Measurements from ENCODE around the gene CA10. TPM values are rescaled to one million over a fixed set of nuclear protein-coding genes. Genes with fewer than 3 reads are reported as not detected.
A peak's percentile ranks its signal among the peaks of the same experiment; 100 is the strongest.

CA10 gene
- total and polyA plus RNA-seq, 8 donors = 1.3 TPM; not detected in 7

- H3K27ac ChIP-seq = no peak overlapping the region
- no peaks in the 10 kb centered on the region for H3K9me3 ChIP-seq
- TF ChIP-seq EP300 (IDR thresholded peaks at IDR 0.05) (no peak), POLR2A (IDR thresholded peaks at IDR 0.05) (no peak), POLR2AphosphoS5 (IDR thresholded peaks at IDR 0.05) (no peak)
- TF ChIP-seq, protein P1, sequence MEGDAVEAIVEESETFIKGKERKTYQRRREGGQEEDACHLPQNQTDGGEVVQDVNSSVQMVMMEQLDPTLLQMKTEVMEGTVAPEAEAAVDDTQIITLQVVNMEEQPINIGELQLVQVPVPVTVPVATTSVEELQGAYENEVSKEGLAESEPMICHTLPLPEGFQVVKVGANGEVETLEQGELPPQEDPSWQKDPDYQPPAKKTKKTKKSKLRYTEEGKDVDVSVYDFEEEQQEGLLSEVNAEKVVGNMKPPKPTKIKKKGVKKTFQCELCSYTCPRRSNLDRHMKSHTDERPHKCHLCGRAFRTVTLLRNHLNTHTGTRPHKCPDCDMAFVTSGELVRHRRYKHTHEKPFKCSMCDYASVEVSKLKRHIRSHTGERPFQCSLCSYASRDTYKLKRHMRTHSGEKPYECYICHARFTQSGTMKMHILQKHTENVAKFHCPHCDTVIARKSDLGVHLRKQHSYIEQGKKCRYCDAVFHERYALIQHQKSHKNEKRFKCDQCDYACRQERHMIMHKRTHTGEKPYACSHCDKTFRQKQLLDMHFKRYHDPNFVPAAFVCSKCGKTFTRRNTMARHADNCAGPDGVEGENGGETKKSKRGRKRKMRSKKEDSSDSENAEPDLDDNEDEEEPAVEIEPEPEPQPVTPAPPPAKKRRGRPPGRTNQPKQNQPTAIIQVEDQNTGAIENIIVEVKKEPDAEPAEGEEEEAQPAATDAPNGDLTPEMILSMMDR (IDR thresholded peaks at IDR 0.05) = no peak
- H3K36me3 ChIP-seq = no peaks in the 10 kb centered on the region
- no peaks in the 10 kb centered on the region for H3K4me1 ChIP-seq
- DNase-seq = no peak
- 81 to 94% (median 90%) methylated on average over 4 of the region's 4 CpGs for WGBS, 5 donors
- no peak overlapping the region for H3K4me3 ChIP-seq
- intact Hi-C loops (cut with DNase I; ENCODE audit: low total_unique reads) = no loop called here
- no peaks in the 10 kb centered on the region for H3K27me3 ChIP-seq
Measured at GRCh38 chr17:51597345-51597744, 561.2 kb downstream of the CA10 start.

DNA sequence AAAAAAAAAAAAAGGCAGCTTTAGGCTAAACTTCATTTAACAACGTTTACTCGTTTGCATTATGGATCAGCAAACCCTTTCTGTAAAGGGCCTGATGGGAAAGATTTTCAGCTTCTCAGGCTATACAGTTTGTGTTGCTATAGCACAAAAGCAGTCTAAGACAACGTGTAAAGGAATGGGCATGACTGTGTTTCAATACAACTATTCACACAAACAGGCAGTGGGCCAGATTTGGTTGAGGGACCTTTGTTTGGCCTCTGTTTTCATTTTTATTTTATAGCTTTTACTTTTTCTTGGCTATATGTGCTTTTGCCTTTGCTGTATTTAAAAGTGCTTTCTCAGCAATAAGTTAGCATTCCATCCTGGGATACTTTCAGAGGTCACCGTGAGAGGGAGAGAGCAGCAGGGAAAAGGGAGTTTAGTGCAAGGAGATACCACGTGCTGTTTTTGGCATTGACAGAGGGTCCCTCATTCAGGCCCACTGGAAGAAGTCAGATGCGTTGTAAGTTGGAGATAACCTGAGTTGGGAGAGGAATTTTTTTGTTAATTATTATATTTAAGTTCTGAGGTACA lies 562.6 kb downstream of the CA10 start:
- H3K27me3 ChIP-seq = no peaks in the 10 kb centered on the region
- H3K4me3 ChIP-seq = no peak overlapping the region
- intact Hi-C loops (cut with DNase I; ENCODE audit: low total_unique reads) = no loop called here

DNA sequence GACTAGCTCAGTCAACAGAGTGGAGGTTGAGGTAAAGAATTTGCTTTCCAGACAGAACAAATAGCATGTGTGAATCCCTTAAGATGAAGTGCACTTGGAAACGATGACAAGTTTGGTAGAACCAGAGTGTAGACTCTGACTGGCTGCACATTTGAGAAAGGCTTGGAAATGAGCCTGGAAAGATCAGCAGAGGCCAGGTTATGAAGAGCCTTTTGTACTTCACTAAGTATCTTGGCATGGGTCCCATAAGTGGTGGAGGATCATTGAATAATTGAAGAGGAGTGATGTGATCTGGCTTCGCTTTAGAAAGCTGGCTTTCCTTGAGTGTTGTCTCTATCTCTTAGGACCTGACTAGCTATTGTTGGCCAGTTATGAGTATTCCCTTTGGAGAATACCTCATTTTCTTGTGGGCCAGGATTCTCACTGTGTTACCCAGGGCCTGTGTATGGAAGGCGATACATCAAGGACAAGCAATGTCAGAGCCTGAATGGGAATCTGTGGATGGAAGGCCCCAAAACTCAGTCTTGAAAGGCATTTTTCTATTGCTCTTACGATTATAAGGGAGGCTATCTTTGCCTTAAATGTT lies 568.4 kb downstream of the CA10 start:
- H3K4me1 ChIP-seq = no peaks in the 10 kb centered on the region
- no peaks in the 10 kb centered on the region for H3K36me3 ChIP-seq
- 74 to 87% (median 75%) methylated on average over 4 of the region's 4 CpGs for WGBS, 5 donors
- DNase-seq = peak in 1 of 2 donors; percentile 72
- no peak overlapping the region for H3K4me3 ChIP-seq
- no peaks in the 10 kb centered on the region for H3K27me3 ChIP-seq
- no peak overlapping the region for H3K27ac ChIP-seq
- H3K9me3 ChIP-seq = peaks cover 0 to 12% (median 11%) of the 10 kb centered on the region in 4 donors
- intact Hi-C loops (cut with DNase I; ENCODE audit: low total_unique reads) = no loop called here
- TF ChIP-seq POLR2A (IDR thresholded peaks at IDR 0.05) = no peak
- no peak for TF ChIP-seq EP300 (IDR thresholded peaks at IDR 0.05)
- TF ChIP-seq POLR2AphosphoS5 (IDR thresholded peaks at IDR 0.05) = no peak
- TF ChIP-seq, protein P1 (IDR thresholded peaks at IDR 0.05) = no peak

More for the DNA sequence above, 562.6 kb downstream of the CA10 start:
- Histone ChIP-seq H3K9me3 (no peaks in the 10 kb centered on the region), H3K4me1 (no peaks in the 10 kb centered on the region), H3K36me3 (no peaks in the 10 kb centered on the region), H3K27ac (no peak overlapping the region)
- 45 to 56% (median 50%) methylated on average over 6 of the region's 6 CpGs for WGBS, 5 donors
- no peak for TF ChIP-seq POLR2AphosphoS5 (IDR thresholded peaks at IDR 0.05)
- TF ChIP-seq, protein P1 (IDR thresholded peaks at IDR 0.05) = no peak
- no peak for TF ChIP-seq EP300 (IDR thresholded peaks at IDR 0.05)
- TF ChIP-seq POLR2A (IDR thresholded peaks at IDR 0.05) = no peak
- peak in 1 of 2 donors; percentile 34 for DNase-seq

GRCh38 chr17:51588063-51588462 lies 570.5 kb downstream of the CA10 start:
- 47 to 70% (median 58%) methylated on average over 2 of the region's 2 CpGs for WGBS, 5 donors
- no peak for DNase-seq
- no peak overlapping the region for H3K4me3 ChIP-seq
- no peaks in the 10 kb centered on the region for H3K4me1 ChIP-seq
- H3K36me3 ChIP-seq = no peaks in the 10 kb centered on the region
- no peaks in the 10 kb centered on the region for H3K27me3 ChIP-seq
- peaks cover 0 to 12% (median 11%) of the 10 kb centered on the region in 4 donors for H3K9me3 ChIP-seq
- TF ChIP-seq, protein P1 (IDR thresholded peaks at IDR 0.05) = no peak
- TF ChIP-seq POLR2A (IDR thresholded peaks at IDR 0.05) (no peak), POLR2AphosphoS5 (IDR thresholded peaks at IDR 0.05) (no peak), EP300 (IDR thresholded peaks at IDR 0.05) (no peak)
- no peak overlapping the region for H3K27ac ChIP-seq
- intact Hi-C loops (cut with DNase I; ENCODE audit: low total_unique reads) = no loop called here
